GM12878 (cell line): ENCODE data around the gene CFHR4. TPM values are rescaled to one million over a fixed set of nuclear protein-coding genes. Genes with fewer than 3 reads are reported as not detected.
"Not testable (repeated sequence)": the region's sequence is repeated elsewhere in the genome, so short reads cannot be mapped to it uniquely, and the experiment has no call there.

Experiments used
- ATAC-seq: fragments of 200-7000 bp; cut with Tn5 transposase; 3 replicates; pipeline ENCODE4 v1.9.1; 2020; ENCODE audit warnings: mild to moderate bottlenecking, moderate library complexity
- Bru-seq: library from RNA; stranded (reverse); fragments of 400-500 nt; gene quantifications from one replicate; lab custom pipeline; 2021; lab: Mats Ljungman, UMichigan
- BruChase-seq, 2 experiments: library from RNA; stranded (reverse); fragments of 400-500 nt; gene quantifications; one replicate each; lab custom pipeline; 2021; lab: Mats Ljungman, UMichigan
- BruUV-seq: library from RNA; stranded (reverse); fragments of 400-500 nt; replicated peaks from 2 replicates; lab custom pipeline; 2021; lab: Mats Ljungman, UMichigan
- CTCF ChIA-PET: fragments of 300-600 bp; sonication (Branson Sonifier 250); formaldehyde crosslinking; extraction: SDS; loops from one replicate; lab custom pipeline; 2021; ENCODE audit warnings: inconsistent platforms; lab: Yijun Ruan, JAX
- POLR2A ChIA-PET: fragments of 350-600 bp; formaldehyde crosslinking; extraction: SDS; loops from one replicate; lab custom pipeline; 2021; ENCODE audit warnings: inconsistent platforms; lab: Charles Lee
- RAD21 ChIA-PET: fragments of 300-600 bp; sonication (Branson Sonifier 250); formaldehyde crosslinking; loops from one replicate; lab custom pipeline; 2023; ENCODE audit warnings: antibody characterized with exemption; ENCODE audit not compliant: unreplicated experiment; lab: Charles Lee
- SMC1A ChIA-PET: fragments of 300-600 bp; sonication (Branson Sonifier 250); formaldehyde crosslinking; loops from one replicate; lab custom pipeline; 2023; ENCODE audit not compliant: unreplicated experiment, uncharacterized antibody; lab: Charles Lee
- DNase-seq: peaks from one replicate; pipeline ENCODE4 v3.0.0-alpha.2; 2011; ENCODE audit warnings: low read depth, low spot score
- FAIRE-seq: peaks from 3 replicates; lab custom pipeline; 2011; peaks lifted over from hg19 to GRCh38; lab: Jason Lieb, UNC
- H2AFZ ChIP-seq: 2 replicates; pipeline ENCODE4 v1.6.0; 2011; ENCODE audit warnings: low read depth, low read length, control low read depth; ENCODE audit not compliant: control insufficient read depth
- H3K27ac ChIP-seq: 2 replicates; pipeline ENCODE4 v1.5.1; 2011; ENCODE audit warnings: control low read depth; ENCODE audit not compliant: control insufficient read depth, insufficient read depth
- H3K27me3 ChIP-seq, 2 experiments: replicated peaks in 1 of 2; 2 replicates each; pipeline versions ENCODE4 v1.6.0 to v1.6.1; 2011; ENCODE audit warnings: low read length in 1 of 2; ENCODE audit not compliant: control insufficient read depth in 2 of 2, insufficient read depth in 2 of 2
- H3K36me3 ChIP-seq, 2 experiments: 2 replicates each; pipeline ENCODE4 v1.5.1; 2011; ENCODE audit warnings: low read length in 1 of 2; ENCODE audit not compliant: control insufficient read depth in 2 of 2, insufficient read depth in 2 of 2
- H3K4me1 ChIP-seq: 2 replicates; pipeline ENCODE4 v1.6.1; 2011; ENCODE audit warnings: mild to moderate bottlenecking, low read length, moderate library complexity, mixed read lengths; ENCODE audit not compliant: control insufficient read depth, insufficient read depth
- H3K4me2 ChIP-seq: 2 replicates; pipeline ENCODE4 v1.6.0; 2011; ENCODE audit warnings: control low read depth; ENCODE audit not compliant: control insufficient read depth, insufficient read depth
- H3K4me3 ChIP-seq: fragments of 200-600 bp; sonication (generic); 2 replicates; pipeline ENCODE4 v1.5.1; 2016
- H3K79me2 ChIP-seq: 2 replicates; pipeline ENCODE4 v1.6.0; 2011; ENCODE audit warnings: low read length; ENCODE audit not compliant: control insufficient read depth, insufficient read depth
- H3K9ac ChIP-seq: 2 replicates; pipeline ENCODE4 v1.8.0; 2011; ENCODE audit warnings: low read length, control low read depth, mixed read lengths; ENCODE audit not compliant: control insufficient read depth, insufficient read depth
- H3K9me3 ChIP-seq: replicated peaks from 3 replicates; pipeline ENCODE4 v1.5.1; 2011; ENCODE audit warnings: mild to moderate bottlenecking, low read length; ENCODE audit not compliant: control insufficient read depth, insufficient read depth
- H4K20me1 ChIP-seq: 2 replicates; pipeline ENCODE4 v1.6.0; 2011; ENCODE audit not compliant: control insufficient read depth, insufficient read depth
- JUNB ChIP-seq: IDR thresholded peaks from 2 replicates; pipeline ENCODE4 v1.6.1; 2016; ENCODE audit warnings: antibody characterized with exemption, mild to moderate bottlenecking
- MTA2 ChIP-seq: fragments of 450-650 bp; IDR thresholded peaks from 2 replicates; pipeline ENCODE4 v1.6.1; 2016; ENCODE audit warnings: low read depth, mild to moderate bottlenecking, moderate library complexity
- NFXL1 ChIP-seq: fragments of 450-650 bp; IDR thresholded peaks from 2 replicates; pipeline ENCODE4 v1.6.1; 2017; ENCODE audit warnings: antibody characterized with exemption, mild to moderate bottlenecking, borderline replicate concordance
- NR2F1 ChIP-seq: fragments of 450-650 bp; conservative IDR thresholded peaks from 2 replicates; pipeline ENCODE4 v1.6.1; 2017; ENCODE audit warnings: mild to moderate bottlenecking
- RUNX3 ChIP-seq: IDR thresholded peaks from 2 replicates; pipeline ENCODE4 v1.6.1; 2012; ENCODE audit warnings: low read length, inconsistent platforms
- ZNF217 ChIP-seq: fragments of 450-650 bp; IDR thresholded peaks from 2 replicates; pipeline ENCODE4 v1.6.1; 2017; ENCODE audit warnings: antibody characterized with exemption, mild to moderate bottlenecking
- ZNF384 ChIP-seq: IDR thresholded peaks from 2 replicates; pipeline ENCODE4 v1.6.1; 2012; ENCODE audit warnings: low read depth, mild to moderate bottlenecking, low read length, improper control_type of control experiment, borderline replicate concordance
- WGBS: methylation state at CpG from one replicate; pipeline ENCODE4 v1.1.6; 2016; ENCODE audit warnings: low lambda C conversion rate; ENCODE audit not compliant: insufficient replicate concordance, insufficient coverage; ENCODE audit errors: missing lambda C conversion rate; 5-methylcytosine and 5-hydroxymethylcytosine counted together
- in situ Hi-C: fragments of 300-500 bp; cut with MboI; formaldehyde crosslinking; loops from 9 replicates; pipeline ENCODE4 v1.14.3; 2018; ENCODE audit warnings: mixed read lengths
- intact Hi-C: fragments of 100-400 bp; cut with micrococcal nuclease; formaldehyde crosslinking; loops from one replicate; pipeline ENCODE4 v1.14.2; 2022; ENCODE audit not compliant: unreplicated experiment
- long read RNA-seq, 2 experiments: library from polyadenylated mRNA; unstranded; transcript quantifications; one replicate each; pipeline ENCODE4 v2.0.0, GENCODE V29; 2019 to 2020
- polyA minus RNA-seq, 3 experiments: library from RNA; depleted of rRNA, polyadenylated mRNA; stranded (reverse); fragments of >200 nt; gene quantifications; 2 replicates each; pipeline ENCODE4 v1.2.3, GENCODE V29; 2011
- polyA plus RNA-seq, 11 experiments: library from polyadenylated mRNA; depleted of rRNA in 4 of 11; unstranded in 6 of 11; stranded (reverse) in 5 of 11; fragments of >200 nt; fragmentation: Nextera tagmentation in 4 of 11; fragmentation: Illumina TruSeq in 1 of 11; extraction: Ambion mirVana in 4 of 11; extraction: Trizol in 1 of 11; gene quantifications; 1 replicate in 1 of 11; 2 replicates in 10 of 11; pipeline versions ENCODE4 v1.2.1 to v1.2.3, GENCODE V29; 2011 to 2016; ENCODE audit warnings: inconsistent platforms in 2 of 11, missing spikeins in 2 of 11, low read depth in 1 of 11
- total RNA-seq, 4 experiments: library from RNA; depleted of rRNA in 3 of 4; stranded (reverse); fragments of >200 nt in 3 of 4; fragmentation: Illumina TruSeq in 1 of 4; extraction: Trizol in 1 of 4; gene quantifications; 2 replicates each; pipeline versions ENCODE4 v1.2.1 to v1.2.3, GENCODE V29; 2013 to 2021

CFHR4 gene
- total RNA-seq (2013; cell fraction: nucleolus; rRNA removed): not detected in 2 replicates
- total RNA-seq (2014; rRNA removed) (not detected in 2 replicates), total RNA-seq (2014; rRNA removed; fragmentation: Illumina TruSeq; extraction: Trizol) (not detected in 2 replicates), total RNA-seq (2021) (not detected in 2 replicates), polyA plus RNA-seq (2011; rRNA removed) (not detected in 2 replicates), polyA plus RNA-seq (2014; fragmentation: Illumina TruSeq; extraction: Trizol) (not detected in 2 replicates), polyA plus RNA-seq (2014; fragmentation: Nextera tagmentation; extraction: Ambion mirVana) (not detected), polyA plus RNA-seq (2014; rRNA removed) (not detected in 2 replicates), polyA plus RNA-seq (2016; fragmentation: Nextera tagmentation; extraction: Ambion mirVana) (not detected), polyA minus RNA-seq (2011; rRNA and poly(A)+ RNA removed) (not detected in 2 replicates), Bru-seq, nascent RNA (not detected), BruChase-seq, experiment 1, labeled RNA remaining after a 6-hour chase (not detected), BruChase-seq, experiment 2, labeled RNA remaining after a 2-hour chase (not detected)
- polyA plus RNA-seq (2011; ENCODE audit: low read depth): not detected
- not detected in 2 replicates for polyA plus RNA-seq (2011; cell fraction: cytosol; rRNA removed)
- polyA plus RNA-seq (2011; cell fraction: nucleus; rRNA removed): not detected in 2 replicates
- polyA plus RNA-seq (2012): not detected in 2 replicates
- not detected in 2 replicates for polyA minus RNA-seq (2011; cell fraction: cytosol; rRNA and poly(A)+ RNA removed)
- polyA minus RNA-seq (2011; cell fraction: nucleus; rRNA and poly(A)+ RNA removed): not detected in 2 replicates
- long read RNA-seq, experiment 1: 0 reads
- long read RNA-seq, experiment 2: 0 reads

- H3K4me3 ChIP-seq: no peak within 1 kb of the TSS
- no peaks in the 10 kb centered on the region for H3K79me2 ChIP-seq
- BruUV-seq: no TSS peak
- peak; percentile 38 for FAIRE-seq
- in situ Hi-C loops: no loop called here
- peak; percentile 65 for TF ChIP-seq MTA2
- peak; percentile 59 for TF ChIP-seq RUNX3
- TF ChIP-seq JUNB: peak; percentile 27; the same call in 1 of the 2 replicates
- TF ChIP-seq ZNF384: no peak
- TF ChIP-seq NR2F1: peak; percentile 69; the same call in 1 of the 2 replicates
- TF ChIP-seq NFXL1: no peak
- 0 out of 2 replicates have a peak, but pooled peaks have one; percentile 45 for TF ChIP-seq ZNF217
- no peaks in the 10 kb centered on the region for H3K4me1 ChIP-seq
- H2AFZ ChIP-seq: no peak within 1 kb of the TSS
- H4K20me1 ChIP-seq: no peaks in the 10 kb centered on the region
- no peaks in the 10 kb centered on the region for H3K9me3 ChIP-seq
- no peak within 1 kb of the TSS for H3K4me2 ChIP-seq
- SMC1A ChIA-PET: no interaction called here
- H3K9ac ChIP-seq: no peak within 1 kb of the TSS
- RAD21 ChIA-PET: no interaction called here
- no peak within 1 kb of the TSS for H3K27ac ChIP-seq
- H3K36me3 ChIP-seq: no peaks in the 10 kb centered on the region
- intact Hi-C loops: no loop called here
- no peak for DNase-seq
- no peaks in the 10 kb centered on the region for H3K27me3 ChIP-seq
- CTCF ChIA-PET: no interaction called here
- peak; percentile 68 for ATAC-seq
- POLR2A ChIA-PET: no interaction called here
These were observed at the start of gene CFHR4 for GRCh38 chr1:196887515-196888239. TSS of gene CFHR4 (plus strand) at chr1:196888052. CDS start at chr1:196888151, 99 bp downstream.

GRCh38 chr1:196849613-196850492 is 38.0 kb upstream of the CFHR4 start:
- CTCF ChIA-PET, DNase-seq, POLR2A ChIA-PET, H3K9me3 ChIP-seq, H3K4me2 ChIP-seq, H3K36me3 ChIP-seq, H3K4me1 ChIP-seq, intact Hi-C loops, ATAC-seq, FAIRE-seq, H3K27ac ChIP-seq, SMC1A ChIA-PET, H4K20me1 ChIP-seq, H3K4me3 ChIP-seq, H3K9ac ChIP-seq, H2AFZ ChIP-seq, RAD21 ChIA-PET, H3K27me3 ChIP-seq, BruUV-seq, H3K79me2 ChIP-seq: not testable (repeated sequence)
- WGBS: 1% methylated on average over 4 of the region's 4 CpGs
- in situ Hi-C loops: loop anchor here (25.0 kb wide), 1 partner anchor 512 kb away; no protein-coding TSS in a partner anchor
